ENCODE data around the gene FANCC. TPM values are rescaled to one million over a fixed set of nuclear protein-coding genes. Genes with fewer than 3 reads are reported as not detected.
"Not testable (repeated sequence)": the region's sequence is repeated elsewhere in the genome, so short reads cannot be mapped to it uniquely, and the experiment has no call there.

Gene FANCC
- total RNA-seq, 2 experiments from 2014 or later, result 12.9 to 14.8 TPM

DNA sequence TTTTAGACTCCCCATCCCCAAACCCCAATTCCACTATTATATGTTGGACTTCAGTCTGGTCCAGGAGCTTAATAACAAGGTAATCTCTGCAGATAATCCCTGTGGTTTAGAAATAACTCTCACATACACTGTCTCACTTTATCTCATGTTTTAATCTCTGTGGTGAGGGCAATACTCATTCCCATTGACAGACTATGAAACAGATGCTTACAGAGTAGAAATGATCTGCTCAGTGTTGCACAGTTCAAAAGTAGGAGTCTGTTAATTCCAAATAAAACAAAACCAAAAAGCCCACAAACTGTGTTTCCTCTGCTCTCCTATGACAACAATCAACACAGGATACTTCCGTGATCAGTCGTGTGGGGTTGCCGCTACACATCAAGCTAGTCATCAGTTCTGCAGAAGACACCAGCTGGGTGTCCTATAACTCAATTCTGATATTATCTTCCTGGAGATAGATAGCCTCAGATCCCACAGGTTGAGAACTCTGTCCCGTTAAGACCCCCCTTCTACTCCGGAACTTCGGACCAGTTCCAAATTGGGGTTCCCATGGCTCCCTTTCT lies 26.3 kb upstream of the FANCC start:
- Mint-ChIP-seq H3K27ac (no peak overlapping the region), H3K4me3 (no peak overlapping the region), H3K36me3 (no peaks in the 10 kb centered on the region), H3K4me1 (peaks cover 14% of the 10 kb centered on the region), H3K9me3 (no peaks in the 10 kb centered on the region), H3K27me3 (peaks cover 17% of the 10 kb centered on the region)
- ATAC-seq (ENCODE audit: low read depth) (no peak), DNase-seq (no peak)
- POLR2A ChIA-PET, result no interaction called here

DNA sequence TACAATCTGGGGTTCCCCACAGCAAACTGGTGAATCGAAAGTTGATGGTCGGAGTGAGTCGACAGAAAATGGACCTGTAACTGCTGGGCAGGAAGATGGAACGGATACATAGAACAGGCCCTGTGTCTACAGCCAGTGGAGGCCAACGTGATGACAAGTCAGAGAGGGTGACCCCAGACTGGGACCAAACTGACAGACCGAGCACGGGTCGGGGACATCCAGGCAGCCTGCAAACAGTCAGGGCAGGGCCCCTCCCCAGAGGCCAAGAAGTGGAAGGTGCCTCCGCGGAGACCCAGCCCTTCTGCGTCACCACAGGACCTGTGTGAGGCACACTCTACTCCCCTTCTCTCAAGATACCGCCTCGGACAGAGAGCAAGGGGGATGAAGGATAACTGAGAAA lies 25.1 kb upstream of the FANCC start:
- DNase-seq (no peak), ATAC-seq (ENCODE audit: low read depth) (no peak)
- H3K36me3 Mint-ChIP-seq, result no peaks in the 10 kb centered on the region
- no peak overlapping the region for H3K4me3 Mint-ChIP-seq
- H3K4me1 Mint-ChIP-seq, result peaks cover 14% of the 10 kb centered on the region
- POLR2A ChIA-PET, result no interaction called here
- peaks cover 6% of the 10 kb centered on the region for H3K27me3 Mint-ChIP-seq
- H3K27ac Mint-ChIP-seq, result no peak overlapping the region
- no peaks in the 10 kb centered on the region for H3K9me3 Mint-ChIP-seq

DNA sequence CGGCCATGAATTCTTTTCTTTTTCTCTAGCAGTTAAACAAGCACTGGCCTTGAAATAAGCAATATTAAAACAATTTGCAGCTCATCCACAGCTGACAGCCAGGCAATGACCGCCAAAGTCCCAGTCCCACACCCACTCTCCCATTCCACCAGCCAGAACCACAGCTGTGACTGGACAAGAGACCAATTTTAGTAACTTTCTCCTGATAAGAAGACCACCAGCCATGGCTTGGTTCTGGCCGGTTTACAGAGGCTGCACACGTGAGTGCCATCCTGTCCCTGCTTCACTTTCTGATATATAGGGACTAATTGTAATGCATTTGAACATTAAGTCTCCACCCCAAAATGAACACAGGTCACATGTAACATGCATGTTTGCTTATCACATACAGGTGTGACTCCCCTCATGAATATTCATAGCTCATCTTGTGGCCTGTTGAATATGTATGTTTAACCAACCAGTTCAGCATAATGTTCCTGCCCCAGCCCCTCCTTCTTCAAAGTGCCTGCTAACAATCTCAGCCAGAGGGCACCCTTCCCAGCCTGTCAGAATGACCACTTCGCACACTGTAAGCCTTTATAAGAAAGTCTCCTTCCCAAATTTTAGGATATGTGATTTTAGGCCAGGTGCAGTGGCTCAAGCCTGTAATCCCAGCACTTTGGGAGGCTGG lies 23.9 kb upstream of the FANCC start:
- Mint-ChIP-seq H3K4me3 (no peak overlapping the region), H3K36me3 (no peaks in the 10 kb centered on the region), H3K4me1 (peaks cover 14% of the 10 kb centered on the region), H3K9me3 (no peaks in the 10 kb centered on the region), H3K27ac (no peak overlapping the region), H3K27me3 (peaks cover 3% of the 10 kb centered on the region)
- ATAC-seq (ENCODE audit: low read depth) (no peak), DNase-seq (no peak)
- POLR2A ChIA-PET, result no interaction called here

DNA sequence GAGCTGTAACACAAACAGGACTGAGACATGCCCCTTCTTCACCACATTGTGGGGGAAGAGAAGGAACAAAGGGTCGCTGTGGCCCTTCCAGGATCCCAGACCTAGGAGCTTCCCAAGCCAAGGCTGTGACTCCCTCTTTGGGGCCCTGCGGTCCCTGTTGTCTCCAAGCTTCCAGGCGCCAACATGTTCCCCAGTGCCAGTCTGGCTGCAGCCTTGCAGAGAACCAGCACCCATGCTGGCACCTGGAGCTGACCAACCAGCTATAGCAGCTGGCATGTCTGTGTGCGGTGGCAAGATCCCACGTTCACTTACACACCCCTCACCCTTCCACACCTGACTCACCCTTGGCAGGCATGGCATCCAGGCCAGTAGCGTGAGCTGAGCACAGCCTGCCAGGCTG lies 20.7 kb upstream of the FANCC start:
- POLR2A ChIA-PET, result interaction anchor here (0.6 kb wide), 1 partner anchor 36 kb away, joined by 3 read pairs; no protein-coding TSS in a partner anchor
- peaks cover 5% of the 10 kb centered on the region for H3K4me1 Mint-ChIP-seq
- H3K36me3 Mint-ChIP-seq, result no peaks in the 10 kb centered on the region
- H3K9me3 Mint-ChIP-seq, result peaks cover 3% of the 10 kb centered on the region
- DNase-seq (no peak), ATAC-seq (ENCODE audit: low read depth) (no peak)
- H3K27me3 Mint-ChIP-seq, result peaks cover 17% of the 10 kb centered on the region
- H3K27ac Mint-ChIP-seq, result no peak overlapping the region
- H3K4me3 Mint-ChIP-seq, result no peak overlapping the region

DNA sequence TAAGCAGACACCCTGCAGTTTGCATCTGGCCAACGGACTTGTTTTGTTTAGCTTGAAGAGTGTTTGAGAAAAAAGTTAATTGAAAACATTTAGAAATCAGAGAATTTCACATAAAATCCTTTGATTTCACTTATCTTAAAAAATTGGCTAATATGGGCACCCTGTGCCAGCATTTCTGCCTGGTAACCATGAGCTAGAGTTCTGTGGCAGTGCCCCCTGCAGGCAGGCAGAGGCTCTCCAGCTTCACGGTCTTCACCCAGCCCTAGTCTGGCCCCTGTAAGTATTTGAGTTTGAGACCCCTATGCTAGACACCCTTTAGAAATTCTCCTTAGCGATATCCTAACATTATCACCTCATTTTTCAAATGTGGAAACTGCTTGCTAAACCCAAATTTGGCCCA lies 18.8 kb upstream of the FANCC start:
- Mint-ChIP-seq H3K4me3 (no peak overlapping the region), H3K9me3 (peaks cover 3% of the 10 kb centered on the region), H3K27ac (no peak overlapping the region), H3K27me3 (peaks cover 18% of the 10 kb centered on the region), H3K36me3 (no peaks in the 10 kb centered on the region), H3K4me1 (no peaks in the 10 kb centered on the region)
- ATAC-seq (ENCODE audit: low read depth), result no peak
- no peak for DNase-seq
- POLR2A ChIA-PET, result no interaction called here

DNA sequence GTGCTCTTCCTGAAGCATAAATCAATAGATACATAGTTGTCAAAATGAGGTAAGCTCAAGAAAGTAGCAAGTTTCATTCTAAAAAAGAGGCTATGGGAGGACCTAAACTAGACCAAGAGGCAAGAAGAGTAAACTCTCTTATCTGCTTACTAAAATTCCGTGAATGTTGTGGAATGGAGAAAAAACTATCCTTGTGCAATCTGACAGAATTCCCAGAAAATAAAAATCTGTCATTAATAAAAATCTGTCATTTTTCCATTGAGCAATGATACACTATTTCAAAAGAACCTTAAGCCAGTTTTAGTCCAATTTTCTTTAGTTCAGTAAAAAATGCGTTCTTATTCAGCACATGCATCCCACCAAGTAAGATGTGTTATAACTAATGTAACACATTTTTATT lies 15.9 kb upstream of the FANCC start:
- POLR2A ChIA-PET, result no interaction called here
- H3K4me3 Mint-ChIP-seq, result no peak overlapping the region
- DNase-seq, result no peak
- H3K27ac Mint-ChIP-seq, result no peak overlapping the region
- no peak for ATAC-seq (ENCODE audit: low read depth)
- H3K4me1 Mint-ChIP-seq, result no peaks in the 10 kb centered on the region
- peaks cover 25% of the 10 kb centered on the region for H3K27me3 Mint-ChIP-seq
- no peaks in the 10 kb centered on the region for H3K36me3 Mint-ChIP-seq
- peaks cover 4% of the 10 kb centered on the region for H3K9me3 Mint-ChIP-seq

DNA sequence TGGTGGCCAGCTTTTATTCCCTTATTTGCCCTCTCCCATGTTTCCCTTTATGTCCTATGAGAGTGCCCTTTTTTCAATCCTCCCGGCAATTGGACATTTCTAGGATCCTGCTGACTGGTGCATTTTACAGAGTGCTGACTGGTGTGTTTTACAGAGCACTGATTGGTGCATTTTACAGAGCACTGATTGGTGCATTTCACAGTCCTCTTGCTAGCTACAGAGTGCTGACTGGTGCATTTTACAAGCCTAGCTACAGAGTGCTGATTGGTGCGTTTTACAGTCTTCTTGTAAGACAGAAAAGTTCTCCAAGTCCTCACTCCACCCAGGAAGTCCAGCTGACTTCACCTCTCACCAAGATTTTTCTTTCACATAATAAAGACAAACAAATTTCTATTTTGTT lies 15.4 kb upstream of the FANCC start:
- peaks cover 4% of the 10 kb centered on the region for H3K9me3 Mint-ChIP-seq
- ATAC-seq (ENCODE audit: low read depth), result no peak
- no peak overlapping the region for H3K27ac Mint-ChIP-seq
- peaks cover 25% of the 10 kb centered on the region for H3K27me3 Mint-ChIP-seq
- H3K4me1 Mint-ChIP-seq, result no peaks in the 10 kb centered on the region
- POLR2A ChIA-PET, result no interaction called here
- H3K36me3 Mint-ChIP-seq, result no peaks in the 10 kb centered on the region
- DNase-seq, result no peak
- no peak overlapping the region for H3K4me3 Mint-ChIP-seq

DNA sequence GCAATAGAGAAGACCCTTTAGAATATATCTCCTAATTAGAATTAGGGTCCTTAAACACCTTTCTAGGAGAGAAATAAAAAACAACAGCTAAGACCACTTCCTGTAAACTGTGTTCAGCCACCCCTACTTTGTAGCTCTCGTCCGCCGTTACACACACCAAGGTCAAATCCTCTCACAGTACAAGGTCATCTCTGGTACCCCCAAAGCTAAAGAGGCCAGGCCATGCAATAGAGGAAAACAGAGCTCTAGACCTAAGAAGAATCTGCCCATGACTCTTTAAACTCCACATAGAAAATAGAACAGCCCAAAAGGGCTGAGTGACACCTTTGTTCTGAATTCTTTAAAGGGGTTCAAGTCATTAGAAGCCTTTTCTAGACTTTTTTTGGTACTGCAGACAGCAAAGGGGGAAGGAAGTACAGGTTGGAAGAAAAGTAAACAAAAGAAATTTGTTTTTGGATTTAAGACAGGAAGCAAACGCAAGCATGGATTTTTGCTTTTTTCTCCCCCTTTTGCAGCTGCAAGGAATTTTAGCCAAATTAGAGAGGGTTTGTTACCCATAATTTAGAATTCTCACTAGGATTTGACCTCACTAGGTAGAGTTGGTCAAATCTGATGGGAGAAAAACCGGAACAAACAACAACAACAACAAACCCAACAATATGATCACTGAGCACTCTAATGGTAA lies 13.4 kb upstream of the FANCC start:
- Mint-ChIP-seq H3K9me3 (peaks cover 5% of the 10 kb centered on the region), H3K4me3 (no peak overlapping the region), H3K36me3 (peaks cover 2% of the 10 kb centered on the region), H3K27ac (no peak overlapping the region), H3K4me1 (no peaks in the 10 kb centered on the region), H3K27me3 (peaks cover 25% of the 10 kb centered on the region)
- POLR2A ChIA-PET, result no interaction called here
- no peak for DNase-seq
- ATAC-seq (ENCODE audit: low read depth), result no peak

DNA sequence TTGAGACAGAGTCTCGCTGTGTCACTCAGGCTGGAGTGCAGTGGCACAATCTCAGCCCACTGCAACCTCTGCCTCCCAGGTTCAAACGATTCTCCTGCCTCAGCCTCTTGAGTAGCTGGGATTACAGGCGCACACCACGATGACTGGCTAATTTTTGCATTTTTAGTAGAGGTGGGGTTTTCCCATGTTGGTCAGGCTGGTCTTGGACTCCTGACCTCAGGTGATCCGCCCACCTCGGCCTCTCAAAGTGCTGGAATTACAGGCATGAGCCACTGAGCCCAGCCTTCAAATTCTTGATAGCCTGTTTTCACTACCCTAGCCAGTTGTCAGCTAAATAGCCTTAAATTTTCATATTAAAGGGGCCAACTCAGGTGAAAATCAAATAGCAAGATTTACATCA lies 11.6 kb upstream of the FANCC start:
- H3K27ac Mint-ChIP-seq; H3K4me3 Mint-ChIP-seq; H3K9me3 Mint-ChIP-seq; H3K36me3 Mint-ChIP-seq; DNase-seq; POLR2A ChIA-PET; H3K4me1 Mint-ChIP-seq; ATAC-seq (ENCODE audit: low read depth): not testable (repeated sequence)
- H3K27me3 Mint-ChIP-seq, result peaks cover 11% of the 10 kb centered on the region

DNA sequence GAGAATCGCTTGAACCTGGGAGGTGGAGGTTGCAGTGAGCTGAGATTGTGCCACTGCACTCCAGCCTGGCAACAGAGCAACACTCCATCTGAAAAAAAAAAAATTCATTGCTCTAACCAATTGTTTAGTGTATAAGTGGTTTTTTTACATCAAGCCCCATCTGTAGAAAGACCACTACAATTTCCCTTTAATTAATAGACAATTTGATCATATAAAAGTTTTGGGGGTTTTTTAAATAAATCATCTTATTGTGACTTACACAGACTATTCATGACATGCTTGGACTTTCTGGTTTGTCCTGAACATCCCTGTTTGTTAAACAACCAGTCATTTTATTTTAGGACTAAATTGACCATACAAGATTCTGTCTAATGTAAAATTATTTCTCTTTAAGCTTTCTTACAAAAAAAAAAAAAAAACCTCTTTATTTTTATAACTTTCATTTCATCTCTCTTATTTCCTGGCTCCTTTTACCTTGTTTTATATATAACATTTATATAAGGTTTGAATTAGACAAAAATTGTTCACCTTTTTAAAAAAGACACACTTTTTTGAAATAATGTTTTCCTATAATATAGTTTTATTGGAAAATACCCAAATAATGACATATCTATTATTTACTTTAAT lies 9.8 kb upstream of the FANCC start:
- Mint-ChIP-seq H3K4me3 (no peak overlapping the region), H3K9me3 (peaks cover 12% of the 10 kb centered on the region), H3K27me3 (peaks cover 16% of the 10 kb centered on the region), H3K27ac (no peak overlapping the region), H3K36me3 (peaks cover 9% of the 10 kb centered on the region), H3K4me1 (peaks cover 3% of the 10 kb centered on the region)
- POLR2A ChIA-PET, result no interaction called here
- no peak for ATAC-seq (ENCODE audit: low read depth)
- no peak for DNase-seq

DNA sequence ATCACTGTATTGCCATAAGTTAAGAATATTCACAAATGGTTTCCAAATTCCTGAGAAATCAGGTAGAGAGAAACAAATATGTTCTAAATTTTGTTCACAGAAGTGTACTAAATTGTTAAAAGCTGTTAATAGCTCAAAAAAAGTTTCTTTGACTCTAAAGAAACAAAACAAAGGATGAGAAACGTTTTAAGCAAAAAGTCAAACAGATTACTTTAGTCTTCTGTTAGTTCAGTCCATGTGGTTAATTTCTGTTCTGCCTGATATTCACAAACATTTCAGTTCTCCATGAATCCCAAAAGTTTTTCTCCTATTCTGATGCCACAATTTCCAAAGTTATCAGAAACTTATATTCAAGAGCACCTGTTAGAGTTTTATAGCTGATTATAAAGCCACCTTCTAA lies 7.7 kb upstream of the FANCC start:
- Mint-ChIP-seq H3K4me1 (peaks cover 3% of the 10 kb centered on the region), H3K27me3 (peaks cover 9% of the 10 kb centered on the region), H3K27ac (no peak overlapping the region), H3K9me3 (peaks cover 11% of the 10 kb centered on the region), H3K4me3 (no peak overlapping the region), H3K36me3 (peaks cover 9% of the 10 kb centered on the region)
- POLR2A ChIA-PET, result no interaction called here
- DNase-seq (no peak), ATAC-seq (ENCODE audit: low read depth) (no peak)

DNA sequence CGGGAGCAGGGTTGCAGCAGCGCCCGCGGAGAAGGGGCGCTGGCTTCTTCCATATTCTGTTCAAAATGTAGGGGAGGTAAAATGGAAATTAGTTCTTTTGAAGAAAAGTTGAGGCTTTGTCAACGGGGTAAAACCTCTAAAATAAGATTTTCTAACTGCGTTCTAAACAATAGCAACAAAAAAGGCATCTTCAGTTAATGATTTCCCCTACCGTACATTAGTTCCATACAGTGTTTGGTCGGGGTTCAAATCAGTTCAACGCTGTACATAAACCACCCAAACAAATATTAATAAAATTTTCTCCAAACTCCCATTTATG lies 343 bp upstream of the FANCC start:
- Mint-ChIP-seq H3K27me3 (peaks cover 9% of the 10 kb centered on the region), H3K36me3 (peaks cover 2% of the 10 kb centered on the region), H3K4me3 (peak overlapping the region; percentile 92), H3K4me1 (peaks cover 23% of the 10 kb centered on the region), H3K9me3 (peaks cover 1% of the 10 kb centered on the region), H3K27ac (peak overlapping the region; percentile 91)
- POLR2A ChIA-PET, result interaction anchor here (0.5 kb wide), 1 partner anchor 188 kb away, joined by 3 read pairs; no protein-coding TSS in a partner anchor
- DNase-seq (no peak), ATAC-seq (ENCODE audit: low read depth) (no peak)

DNA sequence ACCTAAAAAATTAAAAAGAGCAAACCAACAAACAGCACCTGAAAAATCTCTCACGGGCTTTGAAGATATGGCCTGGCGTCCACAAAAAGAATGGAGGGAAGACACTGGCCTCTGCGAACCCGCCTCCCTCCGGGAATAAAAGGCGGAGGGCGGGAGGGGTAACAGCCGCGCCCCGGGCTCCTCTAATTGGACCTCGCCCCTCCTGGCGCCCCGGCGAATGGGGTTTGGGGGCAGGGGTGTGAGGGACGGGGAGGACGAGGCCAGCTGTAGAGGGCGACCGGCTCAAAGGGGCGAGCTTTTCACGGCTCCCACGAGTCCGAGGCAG lies 753 bp downstream of the FANCC start:
- POLR2A ChIA-PET, result interaction anchor here (0.7 to 1.2 kb wide), 2 partner anchors 51 to 195 kb away, joined by 3 to 6 read pairs; no protein-coding TSS in a partner anchor
- ATAC-seq (ENCODE audit: low read depth), result peak; percentile 62
- Mint-ChIP-seq H3K9me3 (no peaks in the 10 kb centered on the region), H3K27me3 (peaks cover 10% of the 10 kb centered on the region), H3K36me3 (peaks cover 2% of the 10 kb centered on the region), H3K4me1 (peaks cover 29% of the 10 kb centered on the region), H3K4me3 (peak overlapping the region; percentile 92), H3K27ac (peak overlapping the region; percentile 69)
- DNase-seq, result no peak

DNA sequence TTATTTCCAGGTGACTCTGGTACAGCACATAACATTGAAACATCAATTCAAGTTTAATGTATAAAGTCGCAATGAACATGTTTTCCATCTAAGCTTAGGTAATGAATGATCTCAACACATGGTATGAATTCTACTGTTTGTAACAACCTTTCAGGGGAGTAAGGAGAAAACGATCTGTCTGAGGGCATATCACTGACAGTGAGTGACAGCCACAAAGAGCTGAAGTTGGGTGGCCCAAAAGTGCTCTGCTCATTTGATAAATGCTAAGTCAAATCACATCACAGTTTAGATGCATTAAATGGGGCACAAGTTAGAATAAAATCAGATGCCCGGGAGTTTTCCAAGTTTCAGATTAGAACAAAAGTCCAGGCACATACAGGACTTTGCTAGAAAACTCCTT lies 1.2 kb downstream of the FANCC start:
- DNase-seq (no peak), ATAC-seq (ENCODE audit: low read depth) (no peak)
- no peaks in the 10 kb centered on the region for H3K9me3 Mint-ChIP-seq
- H3K27ac Mint-ChIP-seq, result peak overlapping the region; percentile 69
- peaks cover 2% of the 10 kb centered on the region for H3K36me3 Mint-ChIP-seq
- POLR2A ChIA-PET, result interaction anchor here (1.2 kb wide), 1 partner anchor 51 kb away, joined by 6 read pairs; no protein-coding TSS in a partner anchor
- peak overlapping the region; percentile 92 for H3K4me3 Mint-ChIP-seq
- peaks cover 29% of the 10 kb centered on the region for H3K4me1 Mint-ChIP-seq
- H3K27me3 Mint-ChIP-seq, result peaks cover 10% of the 10 kb centered on the region
